ENCODE data around the gene CAP2.
"Not testable (repeated sequence)": the region's sequence is repeated elsewhere in the genome, so short reads cannot be mapped to it uniquely, and the experiment has no call there.

The CAP2 gene

DNA sequence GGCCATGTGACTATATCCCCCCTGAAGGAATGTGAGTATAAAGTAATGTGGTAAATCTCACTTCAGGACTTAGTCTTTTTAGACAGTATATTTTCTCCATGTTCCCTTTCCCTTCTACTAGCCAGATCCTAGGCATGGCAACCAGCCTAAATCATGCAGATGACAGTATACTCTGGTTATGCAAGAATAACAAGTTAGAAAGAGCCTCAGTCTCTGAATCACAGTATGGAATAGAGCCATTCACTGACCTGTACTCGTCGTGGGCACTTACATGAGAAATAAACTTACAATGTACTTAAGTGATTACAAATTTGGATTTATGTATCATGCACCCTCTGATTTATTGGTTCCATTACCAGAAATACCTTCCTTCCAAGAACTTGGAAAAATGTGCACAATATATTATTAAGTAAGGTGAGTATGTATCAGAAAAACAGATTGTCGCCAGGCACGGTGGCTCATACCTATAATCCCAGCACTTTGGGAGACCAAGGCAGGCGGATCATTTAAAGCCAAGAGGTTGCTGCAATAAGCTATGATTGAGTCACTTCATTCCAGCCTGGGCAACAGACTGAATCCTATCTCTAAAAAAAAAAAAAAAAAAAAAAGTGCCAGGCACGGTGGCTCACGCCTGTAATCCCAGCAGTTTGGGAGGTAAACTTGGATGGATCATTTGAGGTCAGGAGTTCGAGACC lies 181.6 kb downstream of the CAP2 start:
- H3K27ac ChIP-seq (replicated peaks): no peak overlapping the region
- no peak overlapping the region for H3K4me3 ChIP-seq (replicated peaks; ENCODE audit: insufficient read depth, low read length)
- H3K27me3 ChIP-seq (ENCODE audit: insufficient read depth, poor library complexity, severe bottlenecking): no peaks in the 10 kb centered on the region
- TF ChIP-seq, protein P1, sequence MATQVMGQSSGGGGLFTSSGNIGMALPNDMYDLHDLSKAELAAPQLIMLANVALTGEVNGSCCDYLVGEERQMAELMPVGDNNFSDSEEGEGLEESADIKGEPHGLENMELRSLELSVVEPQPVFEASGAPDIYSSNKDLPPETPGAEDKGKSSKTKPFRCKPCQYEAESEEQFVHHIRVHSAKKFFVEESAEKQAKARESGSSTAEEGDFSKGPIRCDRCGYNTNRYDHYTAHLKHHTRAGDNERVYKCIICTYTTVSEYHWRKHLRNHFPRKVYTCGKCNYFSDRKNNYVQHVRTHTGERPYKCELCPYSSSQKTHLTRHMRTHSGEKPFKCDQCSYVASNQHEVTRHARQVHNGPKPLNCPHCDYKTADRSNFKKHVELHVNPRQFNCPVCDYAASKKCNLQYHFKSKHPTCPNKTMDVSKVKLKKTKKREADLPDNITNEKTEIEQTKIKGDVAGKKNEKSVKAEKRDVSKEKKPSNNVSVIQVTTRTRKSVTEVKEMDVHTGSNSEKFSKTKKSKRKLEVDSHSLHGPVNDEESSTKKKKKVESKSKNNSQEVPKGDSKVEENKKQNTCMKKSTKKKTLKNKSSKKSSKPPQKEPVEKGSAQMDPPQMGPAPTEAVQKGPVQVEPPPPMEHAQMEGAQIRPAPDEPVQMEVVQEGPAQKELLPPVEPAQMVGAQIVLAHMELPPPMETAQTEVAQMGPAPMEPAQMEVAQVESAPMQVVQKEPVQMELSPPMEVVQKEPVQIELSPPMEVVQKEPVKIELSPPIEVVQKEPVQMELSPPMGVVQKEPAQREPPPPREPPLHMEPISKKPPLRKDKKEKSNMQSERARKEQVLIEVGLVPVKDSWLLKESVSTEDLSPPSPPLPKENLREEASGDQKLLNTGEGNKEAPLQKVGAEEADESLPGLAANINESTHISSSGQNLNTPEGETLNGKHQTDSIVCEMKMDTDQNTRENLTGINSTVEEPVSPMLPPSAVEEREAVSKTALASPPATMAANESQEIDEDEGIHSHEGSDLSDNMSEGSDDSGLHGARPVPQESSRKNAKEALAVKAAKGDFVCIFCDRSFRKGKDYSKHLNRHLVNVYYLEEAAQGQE (IDR thresholded peaks at IDR 0.05; ENCODE audit: insufficient replicate concordance, low read depth): no peak
- TF ChIP-seq, protein P2, sequence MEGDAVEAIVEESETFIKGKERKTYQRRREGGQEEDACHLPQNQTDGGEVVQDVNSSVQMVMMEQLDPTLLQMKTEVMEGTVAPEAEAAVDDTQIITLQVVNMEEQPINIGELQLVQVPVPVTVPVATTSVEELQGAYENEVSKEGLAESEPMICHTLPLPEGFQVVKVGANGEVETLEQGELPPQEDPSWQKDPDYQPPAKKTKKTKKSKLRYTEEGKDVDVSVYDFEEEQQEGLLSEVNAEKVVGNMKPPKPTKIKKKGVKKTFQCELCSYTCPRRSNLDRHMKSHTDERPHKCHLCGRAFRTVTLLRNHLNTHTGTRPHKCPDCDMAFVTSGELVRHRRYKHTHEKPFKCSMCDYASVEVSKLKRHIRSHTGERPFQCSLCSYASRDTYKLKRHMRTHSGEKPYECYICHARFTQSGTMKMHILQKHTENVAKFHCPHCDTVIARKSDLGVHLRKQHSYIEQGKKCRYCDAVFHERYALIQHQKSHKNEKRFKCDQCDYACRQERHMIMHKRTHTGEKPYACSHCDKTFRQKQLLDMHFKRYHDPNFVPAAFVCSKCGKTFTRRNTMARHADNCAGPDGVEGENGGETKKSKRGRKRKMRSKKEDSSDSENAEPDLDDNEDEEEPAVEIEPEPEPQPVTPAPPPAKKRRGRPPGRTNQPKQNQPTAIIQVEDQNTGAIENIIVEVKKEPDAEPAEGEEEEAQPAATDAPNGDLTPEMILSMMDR (IDR thresholded peaks at IDR 0.05; ENCODE audit: insufficient read depth, low read length): no peak
- TF ChIP-seq GABPA (IDR thresholded peaks at IDR 0.05; ENCODE audit: low read depth) (no peak), SPI1 (IDR thresholded peaks at IDR 0.05; ENCODE audit: borderline replicate concordance, low read depth) (no peak), POLR2AphosphoS5 (IDR thresholded peaks at IDR 0.05; ENCODE audit: low read depth) (no peak)
- no peak for DNase-seq (ENCODE audit: low read depth in 1 of 2, low spot score in 1 of 2)

DNA sequence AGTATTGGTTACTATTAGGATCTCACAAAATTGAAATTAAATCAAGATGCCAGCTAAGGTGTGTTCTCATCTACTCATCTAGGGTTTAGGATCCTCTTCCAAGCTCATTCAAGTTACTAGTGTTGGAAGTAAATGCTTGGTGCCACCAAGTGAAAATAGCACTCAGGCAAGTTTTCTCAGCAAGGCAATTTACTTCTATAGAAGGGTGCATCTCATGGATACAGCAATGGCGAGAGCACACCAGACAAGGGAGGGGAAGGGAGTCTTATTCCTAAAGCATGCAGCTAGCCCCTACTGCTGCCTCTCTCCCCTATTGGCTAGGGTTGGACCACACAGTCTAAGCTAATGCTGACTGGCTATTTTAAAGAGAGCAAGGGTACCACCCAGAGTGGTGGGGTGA lies 183.7 kb downstream of the CAP2 start:
- DNase-seq (ENCODE audit: low read depth in 1 of 2, low spot score in 1 of 2): no peak
- Histone ChIP-seq H3K27ac (replicated peaks) (no peak overlapping the region), H3K4me3 (replicated peaks; ENCODE audit: insufficient read depth, low read length) (no peak overlapping the region), H3K27me3 (ENCODE audit: insufficient read depth, poor library complexity, severe bottlenecking) (no peaks in the 10 kb centered on the region)
- TF ChIP-seq, protein P2 (IDR thresholded peaks at IDR 0.05; ENCODE audit: insufficient read depth, low read length): no peak
- TF ChIP-seq, protein P1 (IDR thresholded peaks at IDR 0.05; ENCODE audit: insufficient replicate concordance, low read depth): no peak
- TF ChIP-seq GABPA (IDR thresholded peaks at IDR 0.05; ENCODE audit: low read depth) (no peak), POLR2AphosphoS5 (IDR thresholded peaks at IDR 0.05; ENCODE audit: low read depth) (no peak), SPI1 (IDR thresholded peaks at IDR 0.05; ENCODE audit: borderline replicate concordance, low read depth) (no peak)

DNA sequence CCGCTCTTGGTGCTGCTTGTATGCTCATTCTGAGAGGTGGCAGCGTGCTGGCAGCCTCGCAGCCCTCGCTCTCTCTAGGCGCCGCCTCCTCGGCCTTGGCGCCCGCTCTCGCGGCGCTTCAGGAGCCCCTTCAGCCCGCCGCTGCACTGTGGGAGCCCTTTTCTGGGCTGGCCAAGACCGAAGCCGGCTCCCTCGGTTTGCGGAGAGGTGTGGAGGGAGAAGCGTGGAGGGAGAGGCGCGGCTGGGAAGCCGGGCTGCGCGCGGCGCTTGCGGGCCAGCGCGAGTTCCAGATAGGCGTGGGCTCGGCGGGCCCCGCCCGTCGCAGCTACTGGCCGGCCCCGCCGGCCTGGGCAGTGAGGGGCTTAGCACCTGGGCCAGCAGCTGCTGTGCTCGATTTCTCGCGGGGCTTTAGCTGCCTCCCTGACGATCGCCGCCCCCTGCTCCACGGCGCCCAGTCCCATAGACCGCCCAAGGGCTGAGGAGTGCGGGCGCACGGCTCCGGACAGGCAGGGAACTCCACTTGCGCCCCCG lies 187.2 kb downstream of the CAP2 start:
- Histone ChIP-seq H3K4me3 (replicated peaks; ENCODE audit: insufficient read depth, low read length) (no peak overlapping the region), H3K27ac (replicated peaks) (no peak overlapping the region), H3K27me3 (ENCODE audit: insufficient read depth, poor library complexity, severe bottlenecking) (no peaks in the 10 kb centered on the region)
- TF ChIP-seq, protein P1 (IDR thresholded peaks at IDR 0.05; ENCODE audit: insufficient replicate concordance, low read depth): no peak
- TF ChIP-seq, protein P2 (IDR thresholded peaks at IDR 0.05; ENCODE audit: insufficient read depth, low read length): no peak
- no peak for TF ChIP-seq POLR2AphosphoS5 (IDR thresholded peaks at IDR 0.05; ENCODE audit: low read depth)
- no peak for TF ChIP-seq GABPA (IDR thresholded peaks at IDR 0.05; ENCODE audit: low read depth)
- TF ChIP-seq SPI1 (IDR thresholded peaks at IDR 0.05; ENCODE audit: borderline replicate concordance, low read depth): no peak
- DNase-seq (ENCODE audit: low read depth in 1 of 2, low spot score in 1 of 2): no peak

DNA sequence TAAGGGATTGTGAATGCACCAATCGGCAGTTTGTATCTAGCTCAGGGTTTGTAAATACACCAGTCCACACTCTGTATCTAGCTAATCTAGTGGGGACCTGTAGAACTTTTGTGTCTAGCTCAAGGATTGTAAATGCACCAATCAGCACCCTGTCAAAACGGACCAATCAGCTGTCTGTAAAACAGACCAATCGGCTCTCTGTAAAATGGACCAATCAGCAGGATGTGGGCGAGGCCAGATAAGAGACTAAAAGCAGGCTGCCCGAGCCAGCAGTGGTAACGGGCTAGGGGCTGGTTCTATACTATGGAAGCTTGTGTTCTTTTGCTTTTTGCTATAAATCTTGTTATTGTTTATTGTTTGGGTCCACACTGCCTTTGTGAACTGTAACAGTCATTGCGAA lies 187.9 kb downstream of the CAP2 start:
- DNase-seq (ENCODE audit: low read depth in 1 of 2, low spot score in 1 of 2); H3K27ac ChIP-seq (replicated peaks); H3K27me3 ChIP-seq (ENCODE audit: insufficient read depth, poor library complexity, severe bottlenecking); H3K4me3 ChIP-seq (replicated peaks; ENCODE audit: insufficient read depth, low read length): not testable (repeated sequence)

Data from HL-60 (cell line).